ENCODE results near the gene AP3S1. TPM values are rescaled to one million over a fixed set of nuclear protein-coding genes. Genes with fewer than 3 reads are reported as not detected.
A peak's percentile ranks its signal among the peaks of the same experiment; 100 is the strongest.
"Not testable (repeated sequence)": the region's sequence is repeated elsewhere in the genome, so short reads cannot be mapped to it uniquely, and the experiment has no call there.

Gene AP3S1
- total and polyA plus RNA-seq, 8 donors, result 6.4 to 107 (median 57.3) TPM

DNA sequence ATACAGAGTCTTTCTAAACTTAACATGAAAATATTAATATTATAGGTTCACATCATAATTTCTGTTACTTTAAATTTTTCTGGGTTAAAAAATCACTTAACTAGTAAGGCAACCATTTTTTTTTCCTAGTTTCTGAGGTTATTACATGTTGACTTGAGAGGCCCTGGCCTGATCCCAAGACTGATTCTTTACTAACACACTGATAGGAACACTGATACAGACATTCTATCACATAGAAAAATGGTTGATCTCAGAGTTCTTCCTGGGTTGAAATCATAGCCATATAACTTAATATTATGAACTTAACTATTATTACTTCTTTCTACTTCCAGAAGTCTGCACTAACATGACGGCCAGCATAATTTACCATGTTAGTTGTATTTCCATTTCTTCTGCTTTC lies 43.0 kb downstream of the AP3S1 start:
- no peaks in the 10 kb centered on the region for H3K9me3 ChIP-seq

DNA sequence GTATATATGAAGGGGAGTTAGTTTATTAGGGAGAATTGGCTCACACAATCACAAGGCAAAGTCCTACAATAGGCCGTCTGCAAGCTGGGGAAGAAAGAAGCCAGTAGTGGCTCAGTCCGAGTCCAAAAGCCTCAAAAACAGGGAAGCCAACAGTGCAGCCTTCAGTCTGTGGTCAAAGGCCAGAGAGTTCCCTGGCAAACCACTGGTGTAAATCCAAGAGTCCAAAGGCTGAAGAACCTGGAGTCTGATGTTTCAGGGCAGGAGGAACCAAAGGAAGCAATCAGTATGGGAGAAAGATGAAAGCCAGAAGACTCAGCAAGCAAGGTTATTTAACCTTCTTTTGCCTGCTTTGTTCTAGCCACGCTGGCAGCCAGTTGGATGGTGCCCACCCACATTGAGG lies 43.5 kb downstream of the AP3S1 start:
- 61 to 88% (median 64%) methylated on average over 3 of the region's 3 CpGs for WGBS, 5 donors

More for the DNA sequence above, 43.0 kb downstream of the AP3S1 start:
- peaks cover 0 to 18% (median 9%) of the 10 kb centered on the region in 4 donors for H3K36me3 ChIP-seq
- no peak for DNase-seq
- no peak overlapping the region for H3K27ac ChIP-seq
- intact Hi-C loops (cut with DNase I; ENCODE audit: low total_unique reads), result no loop called here
- no peaks in the 10 kb centered on the region for H3K4me1 ChIP-seq
- TF ChIP-seq POLR2AphosphoS5 (IDR thresholded peaks at IDR 0.05) (no peak), EP300 (IDR thresholded peaks at IDR 0.05) (no peak), POLR2A (IDR thresholded peaks at IDR 0.05) (no peak)
- TF ChIP-seq, protein P1, sequence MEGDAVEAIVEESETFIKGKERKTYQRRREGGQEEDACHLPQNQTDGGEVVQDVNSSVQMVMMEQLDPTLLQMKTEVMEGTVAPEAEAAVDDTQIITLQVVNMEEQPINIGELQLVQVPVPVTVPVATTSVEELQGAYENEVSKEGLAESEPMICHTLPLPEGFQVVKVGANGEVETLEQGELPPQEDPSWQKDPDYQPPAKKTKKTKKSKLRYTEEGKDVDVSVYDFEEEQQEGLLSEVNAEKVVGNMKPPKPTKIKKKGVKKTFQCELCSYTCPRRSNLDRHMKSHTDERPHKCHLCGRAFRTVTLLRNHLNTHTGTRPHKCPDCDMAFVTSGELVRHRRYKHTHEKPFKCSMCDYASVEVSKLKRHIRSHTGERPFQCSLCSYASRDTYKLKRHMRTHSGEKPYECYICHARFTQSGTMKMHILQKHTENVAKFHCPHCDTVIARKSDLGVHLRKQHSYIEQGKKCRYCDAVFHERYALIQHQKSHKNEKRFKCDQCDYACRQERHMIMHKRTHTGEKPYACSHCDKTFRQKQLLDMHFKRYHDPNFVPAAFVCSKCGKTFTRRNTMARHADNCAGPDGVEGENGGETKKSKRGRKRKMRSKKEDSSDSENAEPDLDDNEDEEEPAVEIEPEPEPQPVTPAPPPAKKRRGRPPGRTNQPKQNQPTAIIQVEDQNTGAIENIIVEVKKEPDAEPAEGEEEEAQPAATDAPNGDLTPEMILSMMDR (IDR thresholded peaks at IDR 0.05), result no peak
- no peaks in the 10 kb centered on the region for H3K27me3 ChIP-seq
- no peak overlapping the region for H3K4me3 ChIP-seq
- WGBS, 5 donors, result 92 to 100% (median 94%) methylated on average over 1 of the region's 1 CpG

DNA sequence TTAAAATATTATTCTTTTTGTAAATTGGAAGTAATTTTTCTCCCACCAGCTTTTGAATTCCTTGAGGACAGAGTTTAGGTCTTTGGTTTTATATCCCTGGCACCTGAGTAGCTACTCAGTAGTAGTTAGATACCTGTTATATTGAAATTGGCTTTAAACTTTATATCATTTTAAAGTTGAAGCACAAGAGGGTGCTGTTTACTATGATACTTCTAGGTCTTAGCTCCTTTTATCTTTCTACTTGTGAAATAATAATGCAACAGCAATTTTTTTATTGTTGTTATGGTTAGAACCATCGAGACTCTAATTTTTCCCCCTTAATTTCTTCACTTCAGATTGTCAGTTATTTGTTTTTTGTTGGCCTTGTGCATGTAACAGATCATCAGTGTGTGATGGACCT lies 46.3 kb downstream of the AP3S1 start:
- Histone ChIP-seq H3K27ac (no peak overlapping the region), H3K4me3 (no peak overlapping the region), H3K4me1 (no peaks in the 10 kb centered on the region), H3K9me3 (no peaks in the 10 kb centered on the region), H3K27me3 (no peaks in the 10 kb centered on the region), H3K36me3 (peaks cover 0 to 11% (median 4%) of the 10 kb centered on the region in 4 donors)
- 62 to 74% (median 67%) methylated on average over 1 of the region's 1 CpG for WGBS, 5 donors
- peak in 1 of 2 donors; percentile 35 for DNase-seq
- intact Hi-C loops (cut with DNase I; ENCODE audit: low total_unique reads), result no loop called here
- TF ChIP-seq EP300 (IDR thresholded peaks at IDR 0.05) (no peak), POLR2A (IDR thresholded peaks at IDR 0.05) (no peak), POLR2AphosphoS5 (IDR thresholded peaks at IDR 0.05) (no peak)
- TF ChIP-seq, protein P1 (IDR thresholded peaks at IDR 0.05), result peak in 1 of 7 experiments; percentile 5

More for the DNA sequence above, 43.5 kb downstream of the AP3S1 start:
- H3K27ac ChIP-seq; DNase-seq; H3K4me1 ChIP-seq; H3K4me3 ChIP-seq; H3K9me3 ChIP-seq; intact Hi-C loops (cut with DNase I; ENCODE audit: low total_unique reads); H3K27me3 ChIP-seq: not testable (repeated sequence)
- H3K36me3 ChIP-seq, result peaks cover 0 to 18% (median 9%) of the 10 kb centered on the region in 4 donors

DNA sequence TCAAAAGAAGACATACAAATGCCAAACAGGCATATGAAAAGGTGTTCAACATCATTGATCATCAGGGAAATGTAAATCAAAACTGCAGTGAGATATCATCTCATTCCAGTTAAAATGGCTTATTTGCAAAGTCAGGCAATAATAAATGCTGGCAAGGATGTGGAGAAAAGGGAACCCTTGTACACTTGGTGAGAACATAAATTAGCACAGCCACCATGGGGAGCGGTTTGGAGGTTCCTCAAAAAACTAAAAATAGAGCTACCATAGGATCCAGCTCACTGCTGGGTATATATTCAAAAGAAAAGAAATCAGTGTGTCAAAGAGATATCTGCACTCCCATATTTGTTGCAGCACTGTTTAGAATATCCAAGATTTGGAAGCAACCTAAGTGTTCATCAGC lies 50.3 kb downstream of the AP3S1 start:
- Histone ChIP-seq H3K36me3 (peaks cover 0 to 8% (median 3%) of the 10 kb centered on the region in 4 donors), H3K27ac (no peak overlapping the region), H3K27me3 (no peaks in the 10 kb centered on the region), H3K4me1 (no peaks in the 10 kb centered on the region), H3K9me3 (no peaks in the 10 kb centered on the region), H3K4me3 (no peak overlapping the region)
- no peak for DNase-seq
- TF ChIP-seq, protein P1 (IDR thresholded peaks at IDR 0.05), result no peak
- TF ChIP-seq EP300 (IDR thresholded peaks at IDR 0.05) (no peak), POLR2A (IDR thresholded peaks at IDR 0.05) (no peak), POLR2AphosphoS5 (IDR thresholded peaks at IDR 0.05) (no peak)
- intact Hi-C loops (cut with DNase I; ENCODE audit: low total_unique reads), result no loop called here
- WGBS, 5 donors, result 91 to 97% (median 95%) methylated on average over 1 of the region's 1 CpG

DNA sequence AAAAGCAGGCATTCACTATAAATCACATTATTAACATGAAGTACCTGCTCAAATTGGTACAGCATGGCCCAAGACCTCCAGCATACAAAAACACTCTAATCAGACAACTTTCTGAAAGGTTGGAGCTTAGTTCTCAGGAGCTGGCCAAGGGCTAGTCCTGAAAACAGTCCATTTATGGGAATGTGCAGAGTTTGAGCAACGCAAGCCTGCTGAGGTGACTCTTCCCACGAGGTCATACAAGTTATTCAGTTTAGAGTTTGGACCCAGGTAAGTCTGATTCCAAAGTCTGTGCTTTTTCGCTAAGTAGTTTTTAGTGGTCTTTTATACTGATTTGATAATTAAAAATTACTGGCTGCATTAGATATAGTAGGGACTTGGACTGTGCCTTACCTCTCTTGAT lies 52.6 kb downstream of the AP3S1 start:
- no peaks in the 10 kb centered on the region for H3K9me3 ChIP-seq
- TF ChIP-seq POLR2A (IDR thresholded peaks at IDR 0.05), result no peak
- TF ChIP-seq, protein P1 (IDR thresholded peaks at IDR 0.05), result no peak
- TF ChIP-seq POLR2AphosphoS5 (IDR thresholded peaks at IDR 0.05), result no peak
- no peak for TF ChIP-seq EP300 (IDR thresholded peaks at IDR 0.05)
- DNase-seq, result no peak
- H3K4me1 ChIP-seq, result no peaks in the 10 kb centered on the region
- no peak overlapping the region for H3K27ac ChIP-seq
- peaks cover 0 to 16% (median 14%) of the 10 kb centered on the region in 4 donors for H3K36me3 ChIP-seq
- intact Hi-C loops (cut with DNase I; ENCODE audit: low total_unique reads), result no loop called here
- WGBS, 5 donors, result 93 to 96% (median 95%) methylated on average over 3 of the region's 3 CpGs
- H3K27me3 ChIP-seq, result no peaks in the 10 kb centered on the region
- no peak overlapping the region for H3K4me3 ChIP-seq

Data from stomach (tissue), 9 donors.